ENCODE measurements around the gene LSM3. TPM values are rescaled to one million over a fixed set of nuclear protein-coding genes. Genes with fewer than 3 reads are reported as not detected.

Gene LSM3
- total RNA-seq, 1 experiment from 2014 or later: 11.9 TPM

DNA sequence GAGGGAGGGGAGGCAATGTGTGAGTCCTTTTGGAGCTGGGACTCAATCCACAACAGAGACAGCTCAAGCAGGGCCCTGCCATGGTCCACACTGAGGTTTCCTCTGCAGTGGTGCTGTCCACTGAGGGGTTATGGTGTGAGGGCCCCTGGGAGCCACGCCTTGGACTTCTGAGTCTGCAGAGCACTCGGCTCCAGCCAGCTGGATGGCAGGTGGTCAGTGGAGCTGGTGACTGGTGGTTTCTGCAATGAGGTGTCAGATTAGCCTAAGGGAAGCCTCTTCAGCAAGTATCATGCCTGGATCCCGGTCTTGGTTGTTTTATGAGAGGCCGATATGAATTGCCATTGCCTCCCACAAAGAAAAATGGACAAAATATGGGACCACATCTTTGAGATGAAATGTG, 21.7 kb downstream of the LSM3 start:
- no peak overlapping the region for H3K27ac ChIP-seq (ENCODE audit: low read length)
- no peaks in the 10 kb centered on the region for H3K27me3 ChIP-seq (ENCODE audit: control insufficient read depth, insufficient read depth, low read length)
- DNase-seq (ENCODE audit: low read depth, low spot score) (no peak), ATAC-seq (no peak)
- H3K4me3 ChIP-seq (ENCODE audit: low read depth in 2 of 2, low read length in 2 of 2): no peak overlapping the region
- H3K9me3 ChIP-seq (ENCODE audit: control insufficient read depth, insufficient read depth, low read depth, low read length): no peaks in the 10 kb centered on the region
- CTCF ChIA-PET: no interaction called here
- POLR2A ChIA-PET: no interaction called here
- intact Hi-C loops (cut with micrococcal nuclease; ENCODE audit: unreplicated experiment): loop anchor here (5.0 kb wide), 2 partner anchors 62 to 267 kb away; no protein-coding TSS in a partner anchor
- BruUV-seq (replicated peaks): no TSS peak
- H3K4me1 ChIP-seq (ENCODE audit: control insufficient read depth, insufficient read depth, low read length): peaks cover 22% of the 10 kb centered on the region
- in situ Hi-C loops (cut with HindIII; ENCODE audit: low pct_unique_long_range_greater_than_20kb, low sequenced_read_pairs): no loop called here
- TF ChIP-seq, protein P1, sequence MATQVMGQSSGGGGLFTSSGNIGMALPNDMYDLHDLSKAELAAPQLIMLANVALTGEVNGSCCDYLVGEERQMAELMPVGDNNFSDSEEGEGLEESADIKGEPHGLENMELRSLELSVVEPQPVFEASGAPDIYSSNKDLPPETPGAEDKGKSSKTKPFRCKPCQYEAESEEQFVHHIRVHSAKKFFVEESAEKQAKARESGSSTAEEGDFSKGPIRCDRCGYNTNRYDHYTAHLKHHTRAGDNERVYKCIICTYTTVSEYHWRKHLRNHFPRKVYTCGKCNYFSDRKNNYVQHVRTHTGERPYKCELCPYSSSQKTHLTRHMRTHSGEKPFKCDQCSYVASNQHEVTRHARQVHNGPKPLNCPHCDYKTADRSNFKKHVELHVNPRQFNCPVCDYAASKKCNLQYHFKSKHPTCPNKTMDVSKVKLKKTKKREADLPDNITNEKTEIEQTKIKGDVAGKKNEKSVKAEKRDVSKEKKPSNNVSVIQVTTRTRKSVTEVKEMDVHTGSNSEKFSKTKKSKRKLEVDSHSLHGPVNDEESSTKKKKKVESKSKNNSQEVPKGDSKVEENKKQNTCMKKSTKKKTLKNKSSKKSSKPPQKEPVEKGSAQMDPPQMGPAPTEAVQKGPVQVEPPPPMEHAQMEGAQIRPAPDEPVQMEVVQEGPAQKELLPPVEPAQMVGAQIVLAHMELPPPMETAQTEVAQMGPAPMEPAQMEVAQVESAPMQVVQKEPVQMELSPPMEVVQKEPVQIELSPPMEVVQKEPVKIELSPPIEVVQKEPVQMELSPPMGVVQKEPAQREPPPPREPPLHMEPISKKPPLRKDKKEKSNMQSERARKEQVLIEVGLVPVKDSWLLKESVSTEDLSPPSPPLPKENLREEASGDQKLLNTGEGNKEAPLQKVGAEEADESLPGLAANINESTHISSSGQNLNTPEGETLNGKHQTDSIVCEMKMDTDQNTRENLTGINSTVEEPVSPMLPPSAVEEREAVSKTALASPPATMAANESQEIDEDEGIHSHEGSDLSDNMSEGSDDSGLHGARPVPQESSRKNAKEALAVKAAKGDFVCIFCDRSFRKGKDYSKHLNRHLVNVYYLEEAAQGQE (IDR thresholded peaks at IDR 0.05; ENCODE audit: insufficient read depth in 1 of 2, low read depth in 2 of 2, low read length in 1 of 2): no peak
- TF ChIP-seq TCF7L2 (IDR thresholded peaks at IDR 0.05; ENCODE audit: low read depth, low read length): no peak
- TF ChIP-seq POLR2AphosphoS5 (IDR thresholded peaks at IDR 0.05; ENCODE audit: low read depth, low read length): no peak
- TF ChIP-seq SIN3A (IDR thresholded peaks at IDR 0.05; ENCODE audit: borderline replicate concordance, insufficient read depth, low read depth, low read length): no peak
- TF ChIP-seq, protein P2, sequence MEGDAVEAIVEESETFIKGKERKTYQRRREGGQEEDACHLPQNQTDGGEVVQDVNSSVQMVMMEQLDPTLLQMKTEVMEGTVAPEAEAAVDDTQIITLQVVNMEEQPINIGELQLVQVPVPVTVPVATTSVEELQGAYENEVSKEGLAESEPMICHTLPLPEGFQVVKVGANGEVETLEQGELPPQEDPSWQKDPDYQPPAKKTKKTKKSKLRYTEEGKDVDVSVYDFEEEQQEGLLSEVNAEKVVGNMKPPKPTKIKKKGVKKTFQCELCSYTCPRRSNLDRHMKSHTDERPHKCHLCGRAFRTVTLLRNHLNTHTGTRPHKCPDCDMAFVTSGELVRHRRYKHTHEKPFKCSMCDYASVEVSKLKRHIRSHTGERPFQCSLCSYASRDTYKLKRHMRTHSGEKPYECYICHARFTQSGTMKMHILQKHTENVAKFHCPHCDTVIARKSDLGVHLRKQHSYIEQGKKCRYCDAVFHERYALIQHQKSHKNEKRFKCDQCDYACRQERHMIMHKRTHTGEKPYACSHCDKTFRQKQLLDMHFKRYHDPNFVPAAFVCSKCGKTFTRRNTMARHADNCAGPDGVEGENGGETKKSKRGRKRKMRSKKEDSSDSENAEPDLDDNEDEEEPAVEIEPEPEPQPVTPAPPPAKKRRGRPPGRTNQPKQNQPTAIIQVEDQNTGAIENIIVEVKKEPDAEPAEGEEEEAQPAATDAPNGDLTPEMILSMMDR (IDR thresholded peaks at IDR 0.05): no peak
- peaks cover 5% of the 10 kb centered on the region; the same call in 1 of the 2 replicates for H3K36me3 ChIP-seq (ENCODE audit: control insufficient read depth, insufficient read depth, low read length)

DNA sequence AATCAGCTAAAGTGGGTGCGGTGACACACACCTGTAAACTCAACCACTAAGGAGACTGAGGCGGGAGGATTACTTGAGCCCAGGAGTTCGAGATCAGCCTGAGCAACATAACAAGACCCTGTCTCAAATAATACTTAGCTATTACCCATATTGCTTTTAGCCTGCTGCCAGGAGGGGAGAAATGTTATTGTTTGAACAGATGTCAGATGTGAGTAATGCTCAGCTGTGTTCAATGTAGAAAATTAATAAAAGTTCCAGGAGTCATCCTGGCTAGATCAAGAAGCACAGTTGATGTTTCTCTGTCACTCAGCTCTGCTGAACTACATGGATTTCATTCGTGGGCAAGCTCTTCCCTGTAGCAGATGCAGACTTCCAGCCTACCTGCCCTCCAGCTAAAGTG, 22.2 kb downstream of the LSM3 start:
- no peaks in the 10 kb centered on the region for H3K9me3 ChIP-seq (ENCODE audit: control insufficient read depth, insufficient read depth, low read depth, low read length)
- in situ Hi-C loops (cut with HindIII; ENCODE audit: low pct_unique_long_range_greater_than_20kb, low sequenced_read_pairs): no loop called here
- CTCF ChIA-PET: interaction anchor here (0.9 kb wide), 1 partner anchor 267 kb away, joined by 5 read pairs; no protein-coding TSS in a partner anchor
- no peaks in the 10 kb centered on the region for H3K27me3 ChIP-seq (ENCODE audit: control insufficient read depth, insufficient read depth, low read length)
- intact Hi-C loops (cut with micrococcal nuclease; ENCODE audit: unreplicated experiment): loop anchor here (5.0 kb wide), 2 partner anchors 61 to 266 kb away; no protein-coding TSS in a partner anchor
- TF ChIP-seq POLR2AphosphoS5 (IDR thresholded peaks at IDR 0.05; ENCODE audit: low read depth, low read length) (no peak), SIN3A (IDR thresholded peaks at IDR 0.05; ENCODE audit: borderline replicate concordance, insufficient read depth, low read depth, low read length) (no peak), TCF7L2 (IDR thresholded peaks at IDR 0.05; ENCODE audit: low read depth, low read length) (no peak)
- TF ChIP-seq, protein P2 (IDR thresholded peaks at IDR 0.05): no peak
- TF ChIP-seq, protein P1 (IDR thresholded peaks at IDR 0.05; ENCODE audit: insufficient read depth in 1 of 2, low read depth in 2 of 2, low read length in 1 of 2): no peak
- H3K27ac ChIP-seq (ENCODE audit: low read length): no peak overlapping the region
- no TSS peak for BruUV-seq (replicated peaks)
- ATAC-seq: no peak
- no peak for DNase-seq (ENCODE audit: low read depth, low spot score)
- H3K4me1 ChIP-seq (ENCODE audit: control insufficient read depth, insufficient read depth, low read length): peaks cover 22% of the 10 kb centered on the region
- POLR2A ChIA-PET: interaction anchor here (0.5 to 0.6 kb wide), 2 partner anchors 12 to 51 kb away, joined by 3 to 5 read pairs; no protein-coding TSS in a partner anchor
- peaks cover 5% of the 10 kb centered on the region; the same call in 1 of the 2 replicates for H3K36me3 ChIP-seq (ENCODE audit: control insufficient read depth, insufficient read depth, low read length)
- H3K4me3 ChIP-seq (ENCODE audit: low read depth in 2 of 2, low read length in 2 of 2): no peak overlapping the region
